ENCODE data around the gene SYNPR.

The SYNPR gene

DNA sequence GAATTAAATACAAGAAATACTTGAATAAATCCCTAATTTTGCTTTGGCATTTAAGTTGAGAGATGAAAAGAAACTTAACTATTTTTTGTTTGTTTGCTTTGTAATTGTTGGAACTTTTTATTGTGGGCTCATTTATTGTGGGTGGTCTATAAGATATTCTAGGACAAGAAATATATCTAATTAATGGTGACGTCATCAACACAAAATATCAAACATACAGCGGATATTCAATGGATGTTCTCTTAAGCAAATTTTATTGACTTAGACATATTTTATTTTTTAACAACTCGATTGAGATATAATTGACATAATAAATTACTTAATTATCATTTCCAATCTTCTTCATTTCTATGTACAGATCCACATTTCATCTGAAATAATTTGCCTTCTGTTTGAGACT is 30.0 kb downstream of the SYNPR start:
- DNase-seq, result no peak

GRCh38 chr3:63309768-63310167 is 31.7 kb downstream of the SYNPR start:
- no peak for DNase-seq

DNA sequence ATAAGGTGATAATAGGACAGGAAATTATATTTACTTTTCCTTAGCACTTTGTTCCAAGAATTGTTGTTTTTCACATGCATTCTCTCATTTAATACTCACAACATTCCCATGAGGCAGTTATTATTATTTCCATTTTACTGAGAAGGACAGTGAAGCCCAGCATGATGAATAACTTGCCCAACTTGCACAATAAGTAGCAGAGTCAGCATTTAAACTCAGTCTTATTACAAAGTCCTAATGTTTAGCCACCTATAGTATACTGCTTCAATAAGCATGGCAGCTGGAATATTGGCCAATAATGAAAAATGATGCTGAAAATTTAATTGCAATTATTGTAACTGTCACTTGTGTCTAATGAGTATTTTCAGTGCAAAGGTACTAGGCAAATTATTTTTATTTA is 45.7 kb downstream of the SYNPR start:
- DNase-seq, result no peak

GRCh38 chr3:63324621-63325020 is 46.5 kb downstream of the SYNPR start:
- no peak for DNase-seq

- DNase-seq, result no peak
These were observed 47.3 kb downstream of the SYNPR start for GRCh38 chr3:63325386-63325785.

GRCh38 chr3:63328365-63328764 is 50.3 kb downstream of the SYNPR start:
- no peak for DNase-seq

DNA sequence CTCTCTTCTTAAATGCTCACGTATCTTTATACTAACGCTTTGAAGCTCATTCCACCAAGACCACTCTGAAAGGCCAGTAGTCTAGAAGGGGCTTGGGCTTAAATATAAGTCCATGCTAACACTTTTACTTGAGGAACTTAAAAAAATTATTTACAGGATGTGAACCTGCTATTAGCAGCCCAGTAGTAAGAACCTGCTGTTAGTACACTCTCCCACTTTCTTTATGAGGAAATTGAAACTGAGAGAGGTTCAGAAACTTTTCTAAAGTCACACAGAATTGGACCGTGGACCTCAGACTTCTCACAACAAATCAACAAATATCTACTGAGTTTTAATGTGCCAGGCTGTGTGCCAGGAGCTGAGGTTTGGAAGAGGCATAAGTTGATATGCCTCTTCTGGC is 53.4 kb downstream of the SYNPR start:
- no peak for DNase-seq

- DNase-seq, result no peak
These were observed 55.7 kb downstream of the SYNPR start for GRCh38 chr3:63333815-63334214.

DNA sequence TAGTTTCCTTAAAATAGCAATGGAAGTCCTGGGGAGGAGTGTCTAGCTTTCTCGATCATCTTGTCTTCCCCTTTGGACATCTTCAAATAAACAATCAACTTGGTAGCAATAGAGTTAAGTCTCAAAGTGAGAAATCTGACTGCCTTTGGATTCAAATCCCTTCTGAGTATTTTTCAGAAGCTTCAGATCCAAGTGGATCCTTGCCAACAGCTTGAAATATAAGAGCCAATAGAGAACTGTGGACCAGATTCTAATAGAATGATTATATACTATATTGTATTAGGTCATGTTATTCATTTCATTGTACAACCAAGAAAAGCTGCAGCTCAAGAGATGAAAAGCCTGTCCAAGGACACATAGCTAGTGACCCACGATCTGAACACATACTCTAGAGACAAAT is 60.2 kb downstream of the SYNPR start:
- no peak for DNase-seq

DNA sequence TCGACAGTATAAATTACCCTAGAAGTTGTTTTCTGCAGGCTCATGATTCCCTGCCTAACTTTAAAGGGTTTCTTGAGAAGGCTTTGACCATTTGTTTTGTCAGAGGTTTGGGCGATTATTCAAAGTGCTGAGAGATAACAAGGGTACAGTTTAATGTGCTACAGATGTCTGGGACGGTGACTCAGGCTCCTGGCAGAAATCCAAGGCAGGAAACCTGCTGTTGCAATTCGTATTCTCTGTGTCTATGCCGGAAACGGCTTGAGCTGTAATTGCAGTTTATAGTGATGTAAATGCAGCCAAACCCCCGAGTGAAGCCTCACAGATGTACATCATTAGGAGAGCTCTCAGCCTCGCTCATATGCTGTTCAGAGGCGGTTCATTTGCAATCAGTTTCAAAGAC is 65.6 kb downstream of the SYNPR start:
- no peak for DNase-seq

- no peak for DNase-seq
These were observed 66.6 kb downstream of the SYNPR start for GRCh38 chr3:63344661-63345060.

DNA sequence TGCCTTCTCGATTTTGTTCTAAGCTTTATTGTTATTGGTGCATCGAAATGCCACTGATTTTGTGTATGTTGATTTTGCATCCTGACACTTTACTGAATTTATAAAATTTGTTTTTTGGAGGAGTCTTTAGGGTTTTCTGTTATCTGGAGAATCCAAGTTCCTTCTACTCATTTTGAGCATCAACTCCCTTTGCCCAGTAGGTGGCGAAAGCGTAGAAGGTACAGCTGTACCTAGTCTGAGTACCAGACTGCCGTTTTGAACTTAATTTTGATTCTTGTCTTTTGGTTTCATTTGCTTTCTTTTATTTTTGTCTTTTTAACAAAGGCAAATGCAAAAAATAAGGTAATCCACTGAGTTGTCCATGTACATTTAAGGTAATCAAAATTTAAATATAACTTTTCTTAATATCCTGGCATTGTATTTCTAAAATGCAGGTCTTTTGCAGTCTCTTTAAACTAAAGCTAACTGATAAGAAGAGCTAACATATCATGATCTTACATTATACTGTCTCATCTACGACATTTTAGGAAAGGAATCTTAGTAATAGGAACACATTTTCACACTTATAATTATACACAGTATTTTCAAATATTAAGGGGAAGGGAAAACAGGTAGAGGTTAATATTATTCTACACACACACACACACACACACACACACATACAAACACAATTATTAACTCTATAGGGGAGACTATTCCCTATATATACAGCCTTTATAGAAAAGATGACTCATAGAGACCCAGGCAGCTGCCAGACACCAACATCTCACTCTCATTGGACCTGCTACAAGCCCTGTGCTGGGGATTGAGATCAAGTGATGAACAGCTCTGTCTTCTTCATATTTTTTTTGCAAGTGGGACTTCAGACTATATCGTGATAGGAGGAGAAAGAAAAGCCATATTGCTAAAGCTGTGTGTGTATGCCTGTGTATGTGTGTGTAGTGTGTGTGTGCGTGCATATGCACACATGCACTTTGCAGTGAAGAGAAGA is 71.8 kb downstream of the SYNPR start:
- DNase-seq, result no peak

- DNase-seq, result peak in 2 of 6 experiments; percentile 0 to 3
These were observed 73.3 kb downstream of the SYNPR start for GRCh38 chr3:63351159-63352007.

GRCh38 chr3:63352008-63352279 is 73.8 kb downstream of the SYNPR start:
- no peak for DNase-seq

GRCh38 chr3:63353383-63353782 is 75.3 kb downstream of the SYNPR start:
- no peak for DNase-seq

DNA sequence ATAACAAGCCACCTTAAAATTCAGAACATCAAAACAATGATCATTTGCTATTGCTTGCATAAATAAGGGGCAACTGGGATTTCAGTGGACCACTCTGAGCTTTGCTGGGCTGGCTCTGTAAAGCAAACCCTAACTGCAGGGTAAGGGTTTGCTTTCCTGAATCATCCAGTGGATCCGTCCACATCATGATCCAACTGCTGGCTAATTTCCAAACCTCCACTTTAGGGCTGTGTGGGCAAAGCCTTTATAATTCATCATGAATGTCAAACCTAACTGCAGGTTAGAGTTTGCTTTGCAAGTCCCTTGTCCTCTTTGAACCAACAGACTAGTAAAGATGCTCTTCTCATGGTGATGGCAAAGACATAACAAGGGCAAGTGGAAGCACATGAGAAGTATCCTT is 76.1 kb downstream of the SYNPR start:
- no peak for DNase-seq

- DNase-seq, result no peak
These were observed 77.7 kb downstream of the SYNPR start for GRCh38 chr3:63355809-63356208.

- no peak for DNase-seq
These were observed 86.4 kb downstream of the SYNPR start for GRCh38 chr3:63364495-63364894.

DNA sequence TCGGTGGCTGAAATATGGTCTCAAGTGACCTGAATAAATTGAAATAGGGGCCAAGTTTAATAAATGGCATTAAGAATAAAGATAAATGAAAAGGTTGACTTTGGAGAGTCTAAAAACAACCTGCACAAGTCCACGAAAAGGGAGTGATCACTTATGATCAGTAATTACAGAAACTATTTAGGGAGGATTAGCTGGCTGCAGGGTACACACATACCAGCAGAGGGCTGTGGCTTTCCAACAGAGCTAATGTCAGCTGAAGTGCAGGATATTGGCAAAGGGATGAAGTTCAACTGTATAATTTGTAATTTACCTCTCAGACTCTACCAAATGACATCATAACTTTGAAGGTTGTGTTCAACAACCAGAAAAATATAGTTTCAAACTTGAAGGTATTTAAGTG is 86.8 kb downstream of the SYNPR start:
- no peak for DNase-seq

- DNase-seq, result no peak
These were observed 87.6 kb downstream of the SYNPR start for GRCh38 chr3:63365671-63366070.

DNA sequence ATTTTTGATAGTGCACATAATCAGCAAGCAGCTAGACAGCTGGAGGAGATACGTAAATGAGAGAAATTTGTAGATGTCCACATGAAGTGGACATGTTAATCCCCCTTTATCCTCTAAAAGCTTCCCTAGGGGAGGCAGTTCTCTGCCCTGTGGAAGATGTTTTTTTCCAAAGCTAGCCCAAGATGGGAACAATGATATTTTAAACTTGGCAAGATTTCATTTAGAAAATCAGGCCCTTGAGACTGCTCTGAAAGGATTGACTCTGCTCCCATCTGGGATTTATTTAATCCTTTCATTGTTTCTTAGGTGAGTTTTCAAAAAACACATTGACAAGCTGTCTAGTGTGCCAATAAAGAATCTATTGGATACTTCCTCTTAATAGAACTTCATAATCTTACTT is 92.0 kb downstream of the SYNPR start:
- no peak for DNase-seq

GRCh38 chr3:63383040-63383439 is 104.9 kb downstream of the SYNPR start:
- DNase-seq, result no peak

- DNase-seq, result no peak
These were observed 106.3 kb downstream of the SYNPR start for GRCh38 chr3:63384382-63384781.

DNA sequence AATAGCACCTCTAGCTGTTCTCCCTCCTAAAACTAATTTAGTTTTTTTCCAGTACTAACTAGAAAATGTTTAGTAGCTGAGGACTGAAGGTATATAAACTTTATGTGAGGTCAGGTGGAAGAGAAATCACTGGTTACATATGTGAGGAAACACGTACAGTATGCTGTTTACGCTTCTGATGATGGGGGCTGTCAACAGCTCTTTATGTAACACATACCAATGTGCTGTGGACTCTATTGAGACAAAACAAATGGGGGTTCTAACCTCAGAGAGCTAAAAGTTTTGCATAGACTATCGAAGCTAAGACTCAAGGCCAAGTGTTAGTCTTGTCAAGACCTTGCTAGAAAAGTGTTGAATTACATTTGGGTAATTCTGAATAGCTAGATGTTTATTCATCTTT is 107.5 kb downstream of the SYNPR start:
- no peak for DNase-seq
